K562 (cell line): Measurements from ENCODE around the gene COG4. TPM values are rescaled to one million over a fixed set of nuclear protein-coding genes. Genes with fewer than 3 reads are reported as not detected.

Source experiments
- ATAC-seq: fragments of 200-7000 bp; cut with Tn5 transposase; 3 replicates; pipeline ENCODE4 v1.9.1; 2020; ENCODE audit warnings: moderate library complexity
- BruUV-seq: library from RNA; stranded (reverse); fragments of 400-500 nt; replicated peaks from 2 replicates; lab custom pipeline; 2021; lab: Mats Ljungman, UMichigan
- CTCF ChIA-PET: fragments of 300-600 bp; formaldehyde crosslinking; extraction: SDS; loops from one replicate; lab custom pipeline; 2021; ENCODE audit warnings: low intra/inter-chr PET ratio; lab: Yijun Ruan, JAX
- POLR2A ChIA-PET: fragments of 300-600, 350-650 bp; sonication (Branson Sonifier 250); formaldehyde crosslinking; extraction: SDS; loops from one replicate; lab custom pipeline; 2021; ENCODE audit warnings: antibody characterized with exemption, inconsistent platforms; lab: Yijun Ruan, JAX
- DNase-seq, 4 experiments: peaks; one replicate each; pipeline versions ENCODE4 v3.0.0 to v3.0.0-alpha.2; 2011 to 2018; ENCODE audit warnings: low spot score in 3 of 4, mixed read lengths in 3 of 4; ENCODE audit errors: extremely low read depth in 1 of 4
- FAIRE-seq: peaks from 2 replicates; lab custom pipeline; 2011; peaks lifted over from hg19 to GRCh38; lab: Jason Lieb, UNC
- H2AFZ ChIP-seq: 2 replicates; pipeline ENCODE4 v1.6.0; 2011; ENCODE audit warnings: low read depth, low read length, control low read depth, inconsistent platforms
- H3K27ac ChIP-seq: fragments of 200-600 bp; 3 replicates; pipeline ENCODE4 v1.8.0; 2011; ENCODE audit warnings: low read depth, mild to moderate bottlenecking, control low read depth, inconsistent platforms, low read length, moderate library complexity, mixed read lengths; ENCODE audit errors: extremely low read depth
- H3K27me3 ChIP-seq, 2 experiments: fragments of 300-600 bp in 1 of 2; 2 replicates in 1 of 2; 3 replicates in 1 of 2; pipeline versions ENCODE4 v1.6.0 to v1.8.0; 2011; ENCODE audit warnings: inconsistent platforms in 2 of 2, low read length in 2 of 2, mild to moderate bottlenecking in 1 of 2, mixed read lengths in 1 of 2, moderate library complexity in 1 of 2; ENCODE audit not compliant: control insufficient read depth in 2 of 2, insufficient read depth in 2 of 2
- H3K36me3 ChIP-seq: fragments of 300-600 bp; 3 replicates; pipeline ENCODE4 v1.8.0; 2011; ENCODE audit warnings: mild to moderate bottlenecking, low read length, inconsistent platforms; ENCODE audit not compliant: control insufficient read depth, insufficient read depth
- H3K4me1 ChIP-seq, 2 experiments: fragments of 200-600 bp in 1 of 2; replicated peaks in 1 of 2; 2 replicates in 1 of 2; 3 replicates in 1 of 2; pipeline versions ENCODE4 v1.5.1 to v1.8.0; 2011; ENCODE audit warnings: inconsistent platforms in 2 of 2, low read length in 2 of 2, mild to moderate bottlenecking in 1 of 2, mixed read lengths in 1 of 2, moderate library complexity in 1 of 2; ENCODE audit not compliant: control insufficient read depth in 2 of 2, insufficient read depth in 2 of 2
- H3K4me2 ChIP-seq: 2 replicates; pipeline ENCODE4 v1.6.1; 2011; ENCODE audit warnings: low read length, control low read depth, inconsistent platforms, mixed read lengths; ENCODE audit not compliant: insufficient read depth
- H3K4me3 ChIP-seq: fragments of 200-600 bp; sonication (generic), shearing (Covaris generic); 2 replicates; pipeline ENCODE4 v1.5.1; 2016; ENCODE audit warnings: control low read depth, inconsistent platforms
- H3K79me2 ChIP-seq: fragments of 200-600 bp; 3 replicates; pipeline ENCODE4 v1.8.0; 2011; ENCODE audit warnings: low read length, inconsistent platforms; ENCODE audit not compliant: control insufficient read depth, insufficient read depth
- H3K9ac ChIP-seq, 2 experiments: 2 replicates each; pipeline versions ENCODE4 v1.6.0 to v1.6.1; 2011; ENCODE audit warnings: low read depth in 2 of 2, low read length in 2 of 2, control low read depth in 1 of 2, inconsistent platforms in 1 of 2, mild to moderate bottlenecking in 1 of 2, mixed read lengths in 1 of 2; ENCODE audit not compliant: insufficient read depth in 1 of 2
- H3K9me1 ChIP-seq: one replicate; pipeline ENCODE4 v1.6.0; 2011; ENCODE audit warnings: inconsistent platforms, mild to moderate bottlenecking, low read length, moderate library complexity; ENCODE audit not compliant: control insufficient read depth, insufficient read depth
- H3K9me3 ChIP-seq: replicated peaks from 2 replicates; pipeline ENCODE4 v1.5.1; 2011; ENCODE audit warnings: low read depth, low read length, inconsistent platforms; ENCODE audit not compliant: control insufficient read depth, insufficient read depth
- H4K20me1 ChIP-seq: replicated peaks from 2 replicates; pipeline ENCODE4 v1.6.1; 2011; ENCODE audit warnings: low read length, inconsistent platforms, mixed read lengths; ENCODE audit not compliant: control insufficient read depth, insufficient read depth
- JUN ChIP-seq, 2 experiments: sonication (generic) in 1 of 2; formaldehyde crosslinking in 1 of 2; IDR thresholded peaks; 2 replicates each; pipeline versions ENCODE4 v1.6.1 to v1.8.0; 2012 to 2022; ENCODE audit warnings: borderline replicate concordance in 2 of 2, mild to moderate bottlenecking in 2 of 2, improper control_type of control experiment in 1 of 2, low read depth in 1 of 2, low read length in 1 of 2, missing genetic modification reagents in 1 of 2
- POLR2A ChIP-seq: fragments of 450-650 bp; conservative IDR thresholded peaks from 2 replicates; pipeline ENCODE4 v1.6.1; 2016
- POLR2G ChIP-seq: fragments of 200-400 bp; formaldehyde crosslinking; IDR thresholded peaks from 2 replicates; pipeline ENCODE4 v1.6.1; 2017; ENCODE audit warnings: low read depth, mild to moderate bottlenecking, antibody characterized with exemption, low read length, moderate library complexity
- PURB ChIP-seq: sonication (generic); formaldehyde crosslinking; IDR thresholded peaks from 2 replicates; pipeline ENCODE4 v1.9.0; 2021; ENCODE audit warnings: low read depth, mild to moderate bottlenecking, missing genetic modification reagents
- SETDB1 ChIP-seq: IDR thresholded peaks from one replicate; pipeline ENCODE4 v1.6.1; 2012; ENCODE audit warnings: low read length, control low read depth, inconsistent platforms
- SUPT5H ChIP-seq: fragments of 450-650 bp; IDR thresholded peaks from 2 replicates; pipeline ENCODE4 v1.6.1; 2016
- ZNF444 ChIP-seq: fragments of 250-450 bp; sonication (Bioruptor Pico); IDR thresholded peaks from 2 replicates; pipeline ENCODE4 v1.4.0; 2020; ENCODE audit warnings: mild to moderate bottlenecking, moderate library complexity
- WGBS: fragments of 100-300 bp; shearing (Covaris generic); methylation state at CpG from one replicate; pipeline ENCODE4 v1.1.6; 2016; ENCODE audit warnings: low coverage, mixed read lengths; ENCODE audit not compliant: insufficient coverage; ENCODE audit errors: missing lambda C conversion rate; 5-methylcytosine and 5-hydroxymethylcytosine counted together
- in situ Hi-C: fragments of 300-500 bp; cut with MboI; formaldehyde crosslinking; loops from 4 replicates; pipeline ENCODE4 v1.15.0; 2018; ENCODE audit warnings: inconsistent platforms, mixed read lengths
- intact Hi-C: fragments of 100-400 bp; cut with micrococcal nuclease; formaldehyde crosslinking; loops from 2 replicates; pipeline ENCODE4 v1.14.2; 2022
- polyA plus RNA-seq, 8 experiments: library from polyadenylated mRNA; depleted of rRNA in 4 of 8; stranded (reverse) in 5 of 8; unstranded in 3 of 8; fragments of >200 nt; fragmentation: Nextera tagmentation in 2 of 8; fragmentation: Illumina TruSeq in 1 of 8; extraction: Ambion mirVana in 2 of 8; extraction: Trizol in 1 of 8; gene quantifications; 2 replicates each; pipeline versions ENCODE4 v1.2.1 to v1.2.3, GENCODE V29; 2011 to 2014; ENCODE audit warnings: inconsistent platforms in 1 of 8, missing spikeins in 1 of 8
- total RNA-seq, 7 experiments: library from RNA; depleted of rRNA in 6 of 7; stranded (reverse); fragments of >200 nt in 6 of 7; fragmentation: Illumina TruSeq in 2 of 7; extraction: Trizol in 2 of 7; gene quantifications; 2 replicates each; pipeline versions ENCODE4 v1.2.1 to v1.2.3, GENCODE V29; 2011 to 2021; ENCODE audit warnings: low replicate concordance in 1 of 7
- TF ChIP-seq, protein P1 (sequence below): sonication (generic); formaldehyde crosslinking; IDR thresholded peaks from 2 replicates; pipeline ENCODE4 v1.8.0; 2022; ENCODE audit warnings: missing genetic modification reagents, mild to moderate bottlenecking, borderline replicate concordance
- TF ChIP-seq, protein P2 (sequence below): fragments of 450-650 bp; IDR thresholded peaks from 2 replicates; pipeline ENCODE4 v1.6.1; 2014; ENCODE audit warnings: low read depth, mild to moderate bottlenecking, moderate library complexity, borderline replicate concordance

COG4 gene
- total and polyA plus RNA-seq, 9 of the 15 experiments (the other 6 are each of a cell fraction or from before 2014, with no cell fraction given), result 13.7 to 73.9 (median 44.2) TPM

DNA sequence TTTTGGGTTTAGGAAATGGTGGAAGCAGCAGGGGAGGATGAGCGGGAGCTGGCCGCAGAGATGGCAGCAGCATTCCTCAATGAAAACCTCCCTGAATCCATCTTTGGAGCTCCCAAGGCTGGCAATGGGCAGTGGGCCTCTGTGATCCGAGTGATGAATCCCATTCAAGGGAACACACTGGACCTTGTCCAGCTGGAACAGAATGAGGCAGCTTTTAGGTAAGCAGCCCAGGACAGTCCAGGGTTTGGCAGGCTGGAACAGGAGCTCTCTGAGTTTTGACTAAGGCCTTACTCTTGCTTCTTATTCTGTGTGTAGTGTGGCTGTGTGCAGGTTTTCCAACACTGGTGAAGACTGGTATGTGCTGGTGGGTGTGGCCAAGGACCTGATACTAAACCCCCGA lies 41.7 kb upstream of the COG4 start:
- 87% methylated on average over 4 of the region's 4 CpGs for WGBS
- POLR2A ChIA-PET, result interaction anchor here (1.0 to 1.9 kb wide), 4 partner anchors 9 to 40 kb away, joined by 4 to 8 read pairs (median 6); no protein-coding TSS in a partner anchor
- Histone ChIP-seq H4K20me1 (peaks cover 12% of the 10 kb centered on the region; the same call in 1 of the 2 replicates), H3K27ac (no peak overlapping the region), H3K36me3 (peaks cover 100% of the 10 kb centered on the region), H3K79me2 (peaks cover 25% of the 10 kb centered on the region; the same call in 1 of the 3 replicates), H3K4me3 (no peak overlapping the region), H3K4me2 (no peak overlapping the region)
- no peak for FAIRE-seq
- intact Hi-C loops, result no loop called here
- no peak for DNase-seq
- ATAC-seq, result no peak
- TF ChIP-seq POLR2A (0 out of 2 replicates have a peak, but pooled peaks have one; percentile 7), SETDB1 (no peak)
- TF ChIP-seq, all 486 proteins: peak for 1
- H3K9me1 ChIP-seq, result no peaks in the 10 kb centered on the region
- no peaks in the 10 kb centered on the region for H3K27me3 ChIP-seq
- no peak overlapping the region for H2AFZ ChIP-seq
- CTCF ChIA-PET, result no interaction called here
- BruUV-seq, result no TSS peak
- H3K9me3 ChIP-seq, result no peaks in the 10 kb centered on the region
- H3K4me1 ChIP-seq, result no peaks in the 10 kb centered on the region
- in situ Hi-C loops, result no loop called here
- no peak overlapping the region for H3K9ac ChIP-seq

DNA sequence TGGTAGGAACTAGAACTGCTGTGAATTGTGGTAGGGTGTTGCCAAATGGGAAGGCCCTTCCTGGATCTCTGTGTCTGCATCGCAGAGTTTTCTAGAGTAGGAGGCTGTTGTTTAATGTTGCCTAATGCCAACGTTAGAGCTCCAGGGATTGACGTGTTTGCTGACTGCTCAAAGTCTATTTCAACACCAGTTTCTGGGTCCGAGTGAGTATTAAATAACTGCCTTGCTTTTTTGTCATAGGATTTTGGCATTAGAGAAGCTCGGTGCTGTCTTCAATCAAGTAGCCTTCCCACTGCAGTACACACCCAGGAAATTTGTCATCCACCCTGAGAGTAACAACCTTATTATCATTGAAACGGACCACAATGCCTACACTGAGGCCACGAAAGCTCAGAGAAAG lies 40.3 kb upstream of the COG4 start:
- H3K79me2 ChIP-seq, result peaks cover 27% of the 10 kb centered on the region; the same call in 1 of the 3 replicates
- TF ChIP-seq, protein P1, sequence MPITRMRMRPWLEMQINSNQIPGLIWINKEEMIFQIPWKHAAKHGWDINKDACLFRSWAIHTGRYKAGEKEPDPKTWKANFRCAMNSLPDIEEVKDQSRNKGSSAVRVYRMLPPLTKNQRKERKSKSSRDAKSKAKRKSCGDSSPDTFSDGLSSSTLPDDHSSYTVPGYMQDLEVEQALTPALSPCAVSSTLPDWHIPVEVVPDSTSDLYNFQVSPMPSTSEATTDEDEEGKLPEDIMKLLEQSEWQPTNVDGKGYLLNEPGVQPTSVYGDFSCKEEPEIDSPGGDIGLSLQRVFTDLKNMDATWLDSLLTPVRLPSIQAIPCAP (CRISPR knock-in tag), result no peak
- TF ChIP-seq SUPT5H, result 0 out of 2 replicates have a peak, but pooled peaks have one; percentile 18
- no peak for TF ChIP-seq ZNF444 (CRISPR knock-in tag)
- no peak for TF ChIP-seq PURB (CRISPR knock-in tag)
- TF ChIP-seq JUN (IDR thresholded peaks at IDR 0.05; ENCODE audit: borderline replicate concordance, low read depth, low read length), result no peak
- no peak for TF ChIP-seq JUN (CRISPR knock-in tag; IDR thresholded peaks at IDR 0.05; ENCODE audit: borderline replicate concordance)
- TF ChIP-seq POLR2G, result 0 out of 2 replicates have a peak, but pooled peaks have one; percentile 20
- TF ChIP-seq, protein P2, sequence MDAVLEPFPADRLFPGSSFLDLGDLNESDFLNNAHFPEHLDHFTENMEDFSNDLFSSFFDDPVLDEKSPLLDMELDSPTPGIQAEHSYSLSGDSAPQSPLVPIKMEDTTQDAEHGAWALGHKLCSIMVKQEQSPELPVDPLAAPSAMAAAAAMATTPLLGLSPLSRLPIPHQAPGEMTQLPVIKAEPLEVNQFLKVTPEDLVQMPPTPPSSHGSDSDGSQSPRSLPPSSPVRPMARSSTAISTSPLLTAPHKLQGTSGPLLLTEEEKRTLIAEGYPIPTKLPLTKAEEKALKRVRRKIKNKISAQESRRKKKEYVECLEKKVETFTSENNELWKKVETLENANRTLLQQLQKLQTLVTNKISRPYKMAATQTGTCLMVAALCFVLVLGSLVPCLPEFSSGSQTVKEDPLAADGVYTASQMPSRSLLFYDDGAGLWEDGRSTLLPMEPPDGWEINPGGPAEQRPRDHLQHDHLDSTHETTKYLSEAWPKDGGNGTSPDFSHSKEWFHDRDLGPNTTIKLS, result no peak
- no peak overlapping the region for H3K4me2 ChIP-seq
- H3K9me1 ChIP-seq, result no peaks in the 10 kb centered on the region
- CTCF ChIA-PET, result no interaction called here
- no peaks in the 10 kb centered on the region for H3K27me3 ChIP-seq
- in situ Hi-C loops, result no loop called here
- ATAC-seq (no peak), DNase-seq (no peak), FAIRE-seq (no peak)
- H2AFZ ChIP-seq, result no peak overlapping the region
- POLR2A ChIA-PET, result interaction anchor here (0.7 to 1.4 kb wide), 3 partner anchors 9 to 15 kb away, joined by 3 to 7 read pairs (median 4); no protein-coding TSS in a partner anchor
- H3K4me1 ChIP-seq, result no peaks in the 10 kb centered on the region
- H3K27ac ChIP-seq, result no peak overlapping the region
- no TSS peak for BruUV-seq
- H4K20me1 ChIP-seq, result 0 out of 2 replicates have a peak, but pooled peaks cover 8% of the 10 kb centered on the region
- intact Hi-C loops, result no loop called here
- H3K9ac ChIP-seq, result no peak overlapping the region
- H3K4me3 ChIP-seq, result no peak overlapping the region
- 89% methylated on average over 7 of the region's 7 CpGs for WGBS
- no peaks in the 10 kb centered on the region for H3K9me3 ChIP-seq
- peaks cover 98% of the 10 kb centered on the region for H3K36me3 ChIP-seq
